Measurements from ENCODE around the gene PTGDR2.

- TF ChIP-seq CTCF (IDR thresholded peaks at IDR 0.05) (no peak), POLR2A (IDR thresholded peaks at IDR 0.05) (no peak)
These were observed 8.1 kb upstream of the PTGDR2 start for GRCh38 chr11:60863550-60864521.

Data from uterus (tissue), 2 donors.